ENCODE results near the gene DHX58. TPM values are rescaled to one million over a fixed set of nuclear protein-coding genes. Genes with fewer than 3 reads are reported as not detected.

The DHX58 gene
- total and polyA plus RNA-seq, 11 donors, result 1.8 to 17.3 (median 3.7) TPM

GRCh38 chr17:42062681-42063080, 49.8 kb downstream of the DHX58 start:
- Histone ChIP-seq H3K4me3 (no peak overlapping the region), H3K4me1 (peaks cover 0 to 10% (median 2%) of the 10 kb centered on the region in 12 donors), H3K9me3 (no peaks in the 10 kb centered on the region), H3K27ac (no peak overlapping the region), H3K27me3 (peaks cover 0 to 4% (median 0%) of the 10 kb centered on the region in 9 donors), H3K36me3 (no peaks in the 10 kb centered on the region)
- DNase-seq (no peak), ATAC-seq (no peak)
- intact Hi-C loops (cut with DNase I), result loop anchor here in 2 of 10 donors (10.0 kb wide), 3 partner anchors 52 to 122 kb away; partner anchors contain the start of genes CNP (in 1 of the 2), DHX58 (in 1 of the 2), HCRT (in 1 of the 2) and KCNH4 (in 1 of the 2)
- WGBS, 4 donors, result 87 to 91% (median 89%) methylated on average over 13 to 14 of the region's 14 CpGs
- no peak for TF ChIP-seq POLR2A (IDR thresholded peaks at IDR 0.05)
- TF ChIP-seq CTCF (IDR thresholded peaks at IDR 0.05), result no peak

GRCh38 chr17:42061646-42062487, 50.6 kb downstream of the DHX58 start:
- WGBS, 4 donors, result 68 to 81% (median 71%) methylated on average over 4 to 5 of the region's 5 CpGs
- TF ChIP-seq POLR2A (IDR thresholded peaks at IDR 0.05) (no peak), CTCF (IDR thresholded peaks at IDR 0.05) (no peak)
- Histone ChIP-seq H3K27me3 (peaks cover 0 to 4% (median 0%) of the 10 kb centered on the region in 9 donors), H3K27ac (no peak overlapping the region), H3K9me3 (no peaks in the 10 kb centered on the region), H3K36me3 (no peaks in the 10 kb centered on the region), H3K4me1 (peaks cover 0 to 9% (median 2%) of the 10 kb centered on the region in 12 donors), H3K4me3 (no peak overlapping the region)
- no peak for ATAC-seq
- no peak for DNase-seq
- intact Hi-C loops (cut with DNase I), result loop anchor here in 2 of 10 donors (10.0 kb wide), 3 partner anchors 53 to 123 kb away; partner anchors contain the start of genes CNP (in 1 of the 2), DHX58 (in 1 of the 2), HCRT (in 1 of the 2) and KCNH4 (in 1 of the 2)

GRCh38 chr17:42060231-42060630, 52.3 kb downstream of the DHX58 start:
- ATAC-seq (no peak), DNase-seq (no peak)
- H3K27ac ChIP-seq, result no peak overlapping the region
- intact Hi-C loops (cut with DNase I), result loop anchor here in 2 of 10 donors (10.0 kb wide), 3 partner anchors 55 to 125 kb away; partner anchors contain the start of genes CNP (in 1 of the 2), DHX58 (in 1 of the 2), HCRT (in 1 of the 2) and KCNH4 (in 1 of the 2)
- peaks cover 0 to 13% (median 3%) of the 10 kb centered on the region in 9 donors for H3K27me3 ChIP-seq
- TF ChIP-seq POLR2A (IDR thresholded peaks at IDR 0.05), result no peak
- H3K4me1 ChIP-seq, result peaks cover 0 to 9% (median 2%) of the 10 kb centered on the region in 12 donors
- no peaks in the 10 kb centered on the region for H3K36me3 ChIP-seq
- no peak overlapping the region for H3K4me3 ChIP-seq
- H3K9me3 ChIP-seq, result no peaks in the 10 kb centered on the region
- WGBS, 4 donors, result 85 to 89% (median 86%) methylated on average over 4 of the region's 4 CpGs

GRCh38 chr17:42059815-42060214, 52.7 kb downstream of the DHX58 start:
- Histone ChIP-seq H3K4me1 (peaks cover 0 to 9% (median 2%) of the 10 kb centered on the region in 12 donors), H3K27ac (no peak overlapping the region), H3K27me3 (peaks cover 0 to 16% (median 6%) of the 10 kb centered on the region in 9 donors), H3K9me3 (no peaks in the 10 kb centered on the region), H3K36me3 (no peaks in the 10 kb centered on the region), H3K4me3 (no peak overlapping the region)
- 65 to 76% (median 70%) methylated on average over 4 of the region's 4 CpGs for WGBS, 4 donors
- DNase-seq (no peak), ATAC-seq (no peak)
- intact Hi-C loops (cut with DNase I), result loop anchor here in 2 of 10 donors (10.0 kb wide), 3 partner anchors 55 to 125 kb away; partner anchors contain the start of genes CNP (in 1 of the 2), DHX58 (in 1 of the 2), HCRT (in 1 of the 2) and KCNH4 (in 1 of the 2)
- TF ChIP-seq CTCF (IDR thresholded peaks at IDR 0.05), result no peak
- TF ChIP-seq POLR2A (IDR thresholded peaks at IDR 0.05), result no peak
